SHP77 treated with DMSO at 0.1 percent for 48 hours (cell line): ENCODE results near the gene FBN1.

Source experiments
- DNase-seq: peaks from one replicate; lab custom pipeline; 2025; lab: John Stamatoyannopoulos, UW

The FBN1 gene

DNA sequence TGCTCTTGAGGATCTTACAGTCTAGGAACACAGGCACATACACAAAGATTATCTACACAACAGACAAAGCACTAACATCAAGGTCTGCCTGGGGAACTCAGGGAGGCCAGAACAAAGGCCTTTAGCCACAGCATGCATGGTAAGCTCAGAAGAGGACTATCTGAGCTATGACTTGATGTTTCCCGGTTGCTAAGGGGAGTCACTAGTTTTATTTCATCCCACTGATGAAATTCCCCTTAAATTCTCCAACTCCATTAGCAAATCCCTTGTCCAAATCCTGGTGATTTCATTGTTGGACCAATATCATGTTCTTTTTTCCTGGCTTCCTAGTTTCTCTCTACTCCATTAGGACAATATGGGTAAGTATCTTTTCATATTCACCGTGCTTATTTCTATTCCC, 23.3 kb downstream of the FBN1 start:
- no peak for DNase-seq

DNA sequence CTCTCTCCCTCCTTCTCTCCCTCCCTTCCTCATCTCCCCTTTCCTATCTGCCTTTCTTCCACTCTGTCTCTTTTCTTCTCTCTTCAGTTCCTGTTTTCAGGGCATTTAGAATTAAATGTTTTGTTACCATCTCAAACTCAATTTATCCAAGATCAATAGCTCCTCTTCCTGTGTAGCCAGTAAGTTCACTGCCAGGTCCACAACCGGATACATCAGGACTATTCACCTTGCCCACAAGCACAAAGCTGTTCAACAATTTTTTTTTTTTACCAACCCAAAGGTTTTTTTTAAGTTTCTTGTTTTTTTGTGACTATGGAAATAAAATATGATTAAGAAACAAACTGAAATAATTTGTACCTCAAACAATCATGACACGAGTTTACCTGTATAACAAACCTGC, 26.1 kb downstream of the FBN1 start:
- no peak for DNase-seq

DNA sequence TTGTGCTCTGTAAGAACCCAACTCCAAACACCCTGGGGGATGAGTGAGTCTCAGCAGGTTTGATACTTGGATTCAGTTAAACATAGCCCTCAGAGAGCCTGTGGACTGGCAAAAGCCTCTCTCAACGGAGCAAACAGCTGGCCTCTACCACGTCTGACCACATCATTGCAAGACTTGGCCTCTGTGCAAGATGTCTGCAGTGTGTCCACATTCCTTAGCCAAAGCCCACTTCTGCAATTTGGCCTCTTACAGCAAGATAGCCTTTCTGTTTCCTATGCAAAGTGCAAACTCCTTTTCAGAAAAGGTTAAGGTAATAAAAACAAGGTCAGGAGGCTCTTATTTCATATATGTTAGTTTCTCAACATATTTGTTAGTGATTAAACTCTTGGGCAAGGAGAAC, 27.9 kb downstream of the FBN1 start:
- DNase-seq = no peak

DNA sequence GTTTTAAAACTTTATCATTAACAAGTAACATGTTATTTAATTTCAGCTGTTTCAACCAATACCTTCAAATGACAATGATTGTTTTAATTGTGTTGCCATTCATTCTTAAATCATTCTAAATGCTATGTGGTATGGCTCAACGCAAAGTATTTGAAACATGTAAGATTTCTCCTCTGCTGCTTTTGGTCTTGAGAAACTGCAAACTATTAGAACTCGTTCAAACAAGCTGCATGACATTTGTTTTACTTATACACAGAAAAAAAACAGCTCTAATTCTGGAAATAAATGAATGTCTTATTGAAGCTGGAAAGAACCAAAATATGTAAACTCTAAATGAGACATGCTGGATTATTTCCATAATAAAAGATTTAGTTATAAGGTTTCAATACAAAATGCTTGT, 29.3 kb downstream of the FBN1 start:
- no peak for DNase-seq

DNA sequence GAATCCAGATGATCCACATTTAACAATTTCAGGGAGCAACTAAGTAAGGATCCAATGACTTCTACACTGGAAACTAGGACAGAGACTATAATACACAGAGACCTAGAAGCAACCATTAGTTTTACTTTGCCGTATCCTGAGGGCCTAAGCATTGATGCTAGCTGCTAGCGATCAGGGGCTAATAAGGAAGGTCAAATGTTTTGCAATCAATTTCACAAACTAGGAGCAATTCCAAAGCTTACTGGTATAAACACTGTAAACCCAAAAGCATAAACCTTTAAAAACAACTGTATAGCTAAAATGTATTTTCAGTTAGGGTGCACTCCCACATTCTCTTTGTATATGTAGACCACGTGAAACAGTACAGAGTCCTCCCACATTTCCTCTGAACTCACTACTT, 31.5 kb downstream of the FBN1 start:
- no peak for DNase-seq

DNA sequence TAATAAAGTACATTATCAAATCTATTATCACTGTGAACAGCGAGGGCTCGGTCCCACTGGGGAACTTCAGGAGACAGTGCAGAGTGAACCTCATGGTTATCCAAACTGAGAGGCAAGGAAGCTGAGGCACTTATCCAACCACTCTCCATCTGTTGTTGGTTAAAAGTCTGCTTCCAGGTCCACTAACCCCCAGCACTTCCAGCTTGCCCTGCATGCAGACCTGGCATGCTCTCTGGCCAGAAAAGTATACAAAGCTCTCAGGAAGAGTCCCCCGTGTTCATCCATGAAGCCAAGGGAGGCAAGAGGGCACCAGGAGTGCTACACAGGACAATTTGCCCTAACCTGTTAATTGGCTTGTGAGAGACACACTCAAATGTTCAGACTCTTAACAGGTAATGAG, 36.0 kb downstream of the FBN1 start:
- DNase-seq = no peak

DNA sequence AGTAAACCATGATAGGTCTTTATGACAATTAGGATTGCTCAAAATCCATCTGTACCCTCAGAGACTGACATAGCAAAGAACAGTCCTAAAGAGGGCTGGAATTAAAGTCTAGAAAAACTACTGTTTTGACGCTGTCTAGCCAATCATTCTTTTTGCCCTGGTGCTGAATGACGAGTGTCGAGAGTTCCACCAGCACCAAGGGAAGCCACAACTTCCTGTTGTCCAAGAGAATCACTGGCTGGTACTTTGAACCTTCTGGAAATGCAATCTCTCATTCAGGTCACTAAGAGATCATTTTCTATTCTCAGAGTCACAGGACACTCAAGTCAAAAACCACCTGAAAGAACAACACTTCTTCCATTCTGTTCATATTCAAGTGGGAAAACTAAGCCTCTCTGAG, 37.7 kb downstream of the FBN1 start:
- DNase-seq = no peak

DNA sequence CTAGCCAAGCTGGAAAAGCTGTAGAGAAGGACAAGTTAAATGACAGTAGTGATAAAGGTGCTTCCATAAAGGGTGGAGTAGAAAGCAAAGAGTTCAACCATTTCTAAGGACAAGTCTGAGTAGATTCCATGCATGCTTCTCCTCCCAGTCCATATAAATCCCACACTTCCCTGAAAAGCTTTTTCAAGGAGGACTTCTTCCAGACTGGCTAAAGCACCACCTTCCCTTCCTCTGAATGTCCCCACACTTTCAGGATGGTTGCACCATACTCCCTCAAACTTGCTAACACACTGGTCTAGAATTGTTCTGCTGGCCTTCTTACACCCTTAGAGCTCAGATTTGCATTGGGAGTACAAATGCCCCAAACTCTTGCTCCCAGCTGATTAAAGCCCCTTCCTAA, 40.9 kb downstream of the FBN1 start:
- DNase-seq = no peak

DNA sequence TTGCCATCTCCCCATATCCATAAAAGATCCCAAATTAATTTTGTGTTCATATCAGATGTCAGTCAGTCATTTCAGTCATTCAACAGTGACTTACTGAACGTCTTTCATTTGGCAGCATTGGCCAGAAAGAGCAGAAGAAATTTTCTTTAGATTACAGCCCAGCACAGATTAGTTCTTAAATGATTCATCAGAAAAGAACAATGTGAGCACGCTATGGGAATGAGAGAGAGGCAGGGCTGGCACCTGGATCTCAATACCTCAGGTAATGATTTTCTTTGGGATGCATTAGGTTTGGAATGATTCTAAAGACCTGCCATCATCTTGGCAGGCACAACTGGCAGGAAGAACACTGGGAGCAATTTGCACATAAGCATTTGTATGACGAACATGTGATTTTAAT, 41.6 kb downstream of the FBN1 start:
- no peak for DNase-seq

DNA sequence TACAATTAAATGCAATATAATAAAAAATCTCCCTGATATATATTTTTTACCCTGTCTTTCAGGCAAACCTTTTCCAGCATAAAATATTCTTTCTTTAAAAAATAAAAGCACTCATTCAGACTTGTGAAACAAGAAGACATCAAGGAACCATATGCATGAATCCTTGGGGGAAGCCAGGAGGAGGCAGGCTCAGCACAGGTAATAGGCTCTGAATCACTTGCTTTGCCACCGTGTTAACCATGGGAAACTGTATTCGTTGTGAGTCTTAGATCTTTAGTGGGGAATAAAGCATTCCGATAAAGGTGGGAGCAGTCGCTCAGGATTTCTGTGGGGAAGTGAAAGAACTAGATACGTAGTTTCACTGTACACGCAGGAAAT, 42.4 kb downstream of the FBN1 start:
- DNase-seq = no peak

DNA sequence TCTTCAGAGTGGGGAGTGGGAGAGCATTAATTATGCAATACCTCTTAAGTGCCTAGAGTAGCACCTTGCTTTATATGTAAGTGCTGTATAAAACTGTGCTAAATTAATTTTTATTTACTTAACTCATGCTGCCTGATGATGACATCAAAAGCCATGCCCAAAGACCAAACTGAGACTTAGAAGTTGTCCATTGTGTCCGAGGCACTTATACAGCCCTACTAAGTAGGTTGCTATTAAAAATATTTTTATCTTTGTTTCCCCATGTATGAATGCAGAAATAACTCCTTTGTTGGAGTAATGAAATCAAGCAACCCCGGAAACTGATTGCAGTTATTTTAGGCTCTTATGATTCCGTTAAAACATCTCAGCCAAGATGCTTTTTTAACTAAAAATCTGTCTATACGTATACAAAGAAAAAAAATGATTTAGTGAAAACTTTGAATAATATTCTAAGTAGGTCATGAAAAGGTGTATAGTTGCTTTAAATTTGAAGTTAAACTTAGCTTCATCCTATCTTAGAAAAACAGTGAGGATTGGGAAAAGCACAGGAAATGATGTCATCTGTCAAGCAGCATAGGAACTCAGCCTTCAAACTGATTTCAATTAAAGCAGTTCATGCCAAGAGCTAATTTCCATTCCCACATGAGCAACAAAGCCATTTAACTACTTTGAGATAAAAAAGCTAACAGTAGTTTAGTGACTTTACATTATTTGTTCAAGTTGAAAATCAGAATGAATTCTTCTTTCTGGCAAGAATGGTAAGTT, 43.0 kb downstream of the FBN1 start:
- no peak for DNase-seq

DNA sequence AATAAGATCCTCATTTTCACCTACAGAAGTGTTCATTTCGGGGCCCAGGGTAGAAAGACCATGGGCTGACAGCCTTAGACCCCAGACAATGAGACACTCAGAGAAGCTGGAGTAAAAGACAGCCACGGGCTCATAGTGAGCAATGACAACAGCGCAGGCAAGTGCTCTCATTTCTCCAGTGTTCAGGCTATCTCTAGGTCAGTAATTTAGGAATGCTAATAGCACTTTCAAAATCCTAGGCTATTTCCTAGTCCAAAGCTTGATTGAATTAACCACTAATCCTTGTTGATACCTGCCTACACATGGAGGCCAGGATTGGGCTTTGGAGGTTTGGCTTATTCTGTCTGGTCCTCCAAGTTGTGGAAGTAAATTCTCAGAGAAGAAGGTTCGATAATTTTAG, 44.4 kb downstream of the FBN1 start:
- no peak for DNase-seq

DNA sequence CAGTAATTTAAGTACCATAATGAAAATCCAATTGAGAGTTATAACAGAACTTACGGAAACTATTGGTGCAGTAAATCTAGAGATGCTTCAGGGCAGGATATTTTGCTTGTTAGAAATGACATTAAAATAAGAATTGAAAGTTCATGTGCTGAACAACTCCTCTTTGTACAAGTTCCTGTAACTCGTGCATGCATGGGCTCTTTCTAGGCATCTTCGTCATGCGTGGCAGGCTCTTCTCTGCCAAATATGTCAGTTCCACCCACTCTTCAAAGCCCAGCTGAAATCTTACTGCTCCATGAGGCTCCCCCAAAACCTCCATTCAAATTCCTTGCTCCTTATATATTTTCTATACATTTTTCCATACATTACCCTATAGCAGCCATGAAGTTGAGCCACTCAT, 48.7 kb downstream of the FBN1 start:
- no peak for DNase-seq

DNA sequence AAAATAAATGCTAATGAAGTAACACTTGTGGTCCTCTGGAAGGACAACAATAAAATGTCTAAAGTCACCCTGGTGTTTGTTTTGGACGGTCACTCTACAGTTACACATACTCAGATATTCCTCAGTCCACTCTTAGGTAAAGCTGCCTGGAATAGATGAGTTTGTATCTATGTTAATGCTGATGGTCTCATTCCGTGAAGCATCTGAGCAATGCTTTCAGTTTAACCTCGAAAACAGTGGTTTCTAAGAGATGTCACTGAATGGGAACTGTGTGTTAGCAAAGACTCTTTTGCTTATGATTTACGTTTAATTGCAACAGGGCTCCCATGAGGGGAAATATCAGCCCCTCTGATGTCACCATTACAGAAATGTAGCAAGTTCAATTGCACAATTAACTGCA, 49.1 kb downstream of the FBN1 start:
- DNase-seq = no peak

DNA sequence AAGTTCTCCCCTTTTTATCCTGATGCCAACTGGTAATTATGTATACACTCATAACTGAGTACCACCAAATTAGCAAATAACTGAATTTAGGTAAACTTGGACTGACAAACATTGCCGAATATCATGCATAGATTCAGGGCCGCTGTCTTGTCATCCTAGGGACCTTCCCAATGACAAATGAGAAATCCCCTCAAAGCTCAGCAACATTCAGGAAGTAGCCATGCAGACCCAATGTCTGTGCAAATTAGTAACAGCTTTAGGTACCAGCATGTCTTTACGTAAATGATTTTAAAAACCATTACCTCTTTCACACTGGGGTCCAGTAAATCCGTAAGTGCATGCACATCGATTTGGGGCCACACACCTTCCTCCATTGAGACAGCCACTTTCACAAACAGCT, 49.5 kb downstream of the FBN1 start:
- DNase-seq = no peak

DNA sequence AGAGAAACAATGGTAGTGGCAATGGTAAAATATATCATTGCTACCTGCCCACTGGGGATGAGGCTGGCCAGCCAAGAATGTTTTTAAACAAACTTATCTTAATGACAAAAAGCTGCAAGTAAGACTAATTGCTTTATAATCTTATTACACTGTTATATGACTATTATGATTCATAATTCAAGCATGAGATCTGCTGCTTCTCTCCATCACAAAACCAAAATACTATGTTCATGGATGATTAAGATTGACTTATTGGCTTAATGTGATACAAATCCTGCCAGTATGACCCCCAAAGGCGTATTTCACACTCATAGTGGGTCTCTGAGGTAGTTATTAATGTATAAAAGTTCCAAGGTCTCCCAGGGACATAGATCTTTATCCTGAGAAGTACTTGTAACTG, 52.6 kb downstream of the FBN1 start:
- no peak for DNase-seq

DNA sequence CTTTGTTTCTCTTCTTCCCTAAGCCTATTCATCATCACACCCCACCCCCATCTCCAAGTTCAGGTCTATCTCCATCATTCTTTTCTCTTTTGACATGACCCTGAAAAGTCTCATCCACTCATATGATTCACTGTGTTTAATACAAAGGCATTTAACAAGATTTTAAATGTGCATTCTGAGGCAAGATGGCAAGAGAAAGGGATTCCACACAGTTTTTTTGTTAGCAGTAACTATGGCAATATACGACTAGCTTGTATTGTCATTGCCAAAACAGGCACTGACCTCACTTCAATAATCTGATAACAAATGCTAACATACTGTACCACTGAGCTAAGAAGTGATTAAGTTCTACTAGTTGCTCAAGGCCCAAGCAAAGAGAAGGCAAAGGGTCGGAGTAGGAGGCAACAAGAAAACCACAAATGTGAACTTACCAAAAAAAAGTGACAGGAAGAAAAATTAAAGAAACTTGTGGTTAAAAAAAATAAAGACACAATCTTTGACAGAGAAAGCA, 53.2 kb downstream of the FBN1 start:
- DNase-seq = no peak

DNA sequence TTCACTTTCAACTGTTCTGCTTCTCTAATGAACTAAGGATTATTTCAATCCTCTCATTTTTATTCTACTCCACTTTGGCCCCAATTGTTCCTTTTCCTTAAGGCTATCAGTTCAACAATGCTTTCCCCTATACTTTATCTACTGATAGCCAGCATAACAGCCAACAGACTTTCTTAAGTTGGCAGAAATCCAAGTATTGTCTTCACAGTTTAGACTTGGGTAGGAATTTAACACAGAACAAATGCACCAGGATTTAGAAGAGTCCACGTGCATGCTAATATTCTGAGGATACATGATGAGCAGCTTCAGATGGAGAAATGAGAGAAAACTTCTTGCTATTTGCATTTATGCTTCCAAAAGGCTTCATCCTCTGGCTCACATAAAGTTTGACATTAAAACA, 54.8 kb downstream of the FBN1 start:
- no peak for DNase-seq

DNA sequence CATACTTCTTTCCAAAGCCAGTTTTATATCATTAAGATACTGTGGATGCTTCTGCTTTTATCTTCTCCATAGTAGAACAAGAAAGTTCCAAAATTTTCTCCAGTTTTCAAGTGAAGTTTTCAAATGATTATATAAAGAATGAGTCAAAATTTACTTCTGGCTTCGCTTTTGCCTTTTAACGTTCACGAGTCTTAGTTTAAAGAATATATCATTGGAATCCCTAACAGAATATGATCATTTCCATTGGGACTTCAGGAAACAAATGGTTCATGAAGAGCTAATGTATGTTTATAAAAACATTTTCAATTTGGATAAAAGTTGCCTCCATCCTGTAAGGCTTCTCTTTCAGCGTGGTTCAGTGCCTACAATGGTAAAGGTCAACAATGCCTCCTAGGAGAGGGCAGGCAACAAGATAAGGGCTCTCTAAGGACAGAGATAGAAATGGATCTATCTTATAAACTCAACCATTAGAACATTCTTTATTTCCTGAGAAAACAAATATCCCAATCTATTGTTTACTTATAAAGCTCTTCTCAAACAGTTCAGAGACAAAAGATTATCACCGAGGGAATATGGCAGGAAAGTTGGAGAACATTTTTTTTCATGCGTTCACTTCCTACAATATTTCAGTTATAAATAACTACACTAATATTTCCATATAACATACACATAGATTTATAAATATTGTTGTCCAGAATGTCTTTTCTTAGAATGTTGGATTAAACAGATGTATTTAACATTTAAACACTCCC, 60.5 kb downstream of the FBN1 start:
- no peak for DNase-seq

DNA sequence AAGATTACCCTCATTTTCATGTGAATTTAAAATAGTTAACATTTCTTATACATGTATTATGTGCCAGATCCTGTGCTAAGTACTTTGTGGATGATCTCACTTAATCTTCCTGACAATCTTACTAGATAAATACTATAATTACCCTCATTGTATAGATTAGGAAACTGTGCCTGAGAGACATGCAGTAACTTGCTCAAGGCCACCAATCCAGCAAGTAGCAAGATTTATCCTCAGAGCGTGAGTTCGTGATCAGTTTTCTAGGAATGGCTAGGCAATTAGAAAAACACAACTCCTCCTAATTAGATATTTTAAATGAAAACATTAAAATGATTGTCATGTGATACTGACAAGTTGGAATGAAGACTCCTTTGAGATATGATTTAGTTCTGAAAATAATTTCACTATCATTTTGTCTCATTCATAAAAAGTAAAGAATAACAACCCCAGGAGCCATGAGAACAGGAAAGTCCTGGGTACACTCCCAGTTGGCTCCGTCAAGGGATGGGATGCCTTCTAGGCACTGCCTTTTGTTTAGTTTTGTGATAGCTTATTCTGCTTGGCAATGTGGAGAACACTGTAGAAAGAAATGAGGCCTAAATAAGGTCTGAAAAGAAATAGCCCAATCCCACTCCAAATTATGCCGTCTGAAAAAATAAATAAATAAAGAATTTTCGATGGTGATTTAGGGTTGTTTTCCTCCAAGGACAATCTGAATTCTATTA, 61.3 kb downstream of the FBN1 start:
- DNase-seq = no peak

DNA sequence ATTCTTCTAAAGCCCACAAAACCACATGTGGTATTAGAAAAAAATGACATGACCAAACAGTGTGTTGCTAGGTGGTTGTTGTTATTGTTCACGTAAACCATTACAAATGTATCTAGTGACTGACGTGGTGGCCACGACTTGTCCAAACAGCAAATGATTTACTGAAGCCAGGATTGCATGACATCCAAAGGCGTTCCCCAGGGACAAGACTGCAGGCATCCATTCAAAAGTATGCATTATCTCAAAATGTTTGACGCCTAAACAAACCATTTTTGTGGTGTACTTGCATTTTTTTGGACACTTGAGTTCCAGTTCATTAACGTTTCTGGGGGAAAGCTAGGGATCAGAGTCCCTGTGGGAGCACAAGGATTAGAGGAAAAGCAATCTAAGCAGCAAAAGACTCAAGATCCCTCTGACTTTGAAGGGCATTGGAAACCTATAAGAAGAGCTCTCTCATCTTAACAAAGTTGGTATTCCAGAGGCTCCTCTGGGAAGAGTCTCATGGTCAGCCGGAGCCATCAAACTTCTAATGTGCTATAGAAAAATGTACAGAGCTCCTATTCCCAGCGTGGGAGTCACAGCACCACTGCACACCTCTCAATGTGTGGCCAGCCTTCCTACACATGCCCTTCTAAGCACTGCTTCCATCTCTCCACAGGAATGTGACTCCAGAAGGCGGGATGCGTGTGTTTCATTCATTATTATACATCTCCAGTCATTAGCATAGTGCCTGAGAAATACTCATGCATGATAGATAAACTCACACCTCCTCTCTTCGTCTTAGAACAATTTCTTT, 62.9 kb downstream of the FBN1 start:
- DNase-seq = no peak

DNA sequence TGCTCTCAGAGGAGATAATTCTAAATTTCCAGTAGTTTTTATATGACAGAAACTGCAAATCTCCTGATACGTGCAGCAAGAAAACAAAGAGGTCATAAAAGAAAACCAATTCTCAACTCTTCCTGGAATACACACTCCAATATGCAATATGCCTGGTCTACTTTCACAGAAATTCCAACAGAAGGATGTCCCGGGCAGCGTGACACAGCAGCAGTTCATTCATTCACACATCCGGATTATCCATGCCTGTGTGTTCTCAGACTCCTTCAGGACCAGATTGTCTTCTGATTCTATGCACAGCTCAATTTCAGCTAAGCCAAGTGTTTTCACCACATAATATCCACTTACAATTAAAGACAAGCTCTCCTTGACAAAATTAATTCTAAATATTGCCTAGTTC, 64.3 kb downstream of the FBN1 start:
- no peak for DNase-seq
